HG02623 (cell line): Measurements from ENCODE around the gene PDXDC1.
"Not testable (repeated sequence)": the region's sequence is repeated elsewhere in the genome, so short reads cannot be mapped to it uniquely, and the experiment has no call there.

Experiments
- ATAC-seq: cut with Tn5 transposase; IDR thresholded peaks from one replicate; pipeline ENCODE4 v1.9.1; 2021; ENCODE audit warnings: moderate library complexity; ENCODE audit not compliant: unreplicated experiment

Gene PDXDC1

DNA sequence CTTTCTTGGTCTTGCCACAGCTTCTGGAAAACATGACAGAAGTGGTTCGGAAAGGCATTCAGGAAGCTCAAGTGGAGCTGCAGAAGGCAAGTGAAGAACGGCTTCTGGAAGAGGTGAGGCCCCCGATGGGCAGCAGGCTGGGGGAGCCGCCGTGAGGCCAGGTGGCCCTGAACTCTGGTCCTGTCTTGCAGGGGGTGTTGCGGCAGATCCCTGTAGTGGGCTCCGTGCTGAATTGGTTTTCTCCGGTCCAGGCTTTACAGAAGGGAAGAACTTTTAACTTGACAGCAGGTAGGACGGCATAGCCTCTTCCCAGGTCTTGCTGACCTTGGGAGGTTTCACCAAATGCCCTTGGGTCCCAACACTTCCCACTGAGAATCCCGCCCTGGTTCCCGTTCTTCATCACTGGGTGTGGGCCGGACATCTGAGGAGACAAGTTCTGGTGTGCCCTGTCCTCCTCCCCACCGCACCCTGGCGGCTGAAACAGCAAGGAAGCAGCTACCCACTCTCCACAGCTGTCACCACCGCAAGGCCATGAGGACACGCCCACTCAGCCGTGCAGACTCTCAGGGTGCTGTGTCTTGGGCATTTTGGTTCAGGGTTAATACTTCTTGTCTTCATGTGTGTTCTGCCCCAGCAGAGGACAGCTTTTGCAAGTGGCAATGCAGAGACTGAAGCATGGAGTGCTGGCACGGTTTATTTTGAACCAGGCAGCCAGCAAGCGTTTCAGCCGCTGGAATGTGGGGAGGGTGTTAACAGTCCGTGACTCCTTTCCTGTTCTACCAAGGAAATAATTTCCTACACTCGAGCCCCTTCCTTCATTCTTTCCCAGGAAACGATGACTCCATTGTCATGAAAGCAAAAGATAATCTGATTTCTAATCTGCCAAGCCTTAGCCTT is 59.7 kb downstream of the PDXDC1 start:
- no peak for ATAC-seq

DNA sequence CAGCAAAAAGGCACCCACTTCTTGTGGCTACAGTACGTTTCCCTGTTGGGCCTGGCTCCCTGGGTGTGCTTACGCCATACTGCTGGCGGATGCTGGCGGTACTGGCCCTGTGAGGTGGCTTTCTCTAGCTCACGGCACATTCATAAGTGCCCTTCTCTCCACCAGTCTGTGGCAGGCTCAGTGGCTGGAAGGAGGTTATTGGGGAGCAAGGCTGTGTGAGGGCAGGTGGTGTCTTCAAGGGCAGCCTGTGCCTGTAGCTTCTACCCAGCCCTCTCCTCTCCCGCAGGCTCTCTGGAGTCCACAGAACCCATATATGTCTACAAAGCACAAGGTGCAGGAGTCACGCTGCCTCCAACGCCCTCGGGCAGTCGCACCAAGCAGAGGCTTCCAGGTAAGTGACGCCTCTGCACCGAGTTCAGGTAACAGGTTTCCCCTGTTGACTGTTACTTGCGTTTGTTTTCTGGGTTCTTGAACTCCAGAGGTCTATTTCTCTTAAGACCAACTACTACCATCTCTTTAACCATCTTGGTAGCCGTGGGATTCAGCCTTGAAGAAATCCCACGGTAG is 60.4 kb downstream of the PDXDC1 start:
- no peak for ATAC-seq

DNA sequence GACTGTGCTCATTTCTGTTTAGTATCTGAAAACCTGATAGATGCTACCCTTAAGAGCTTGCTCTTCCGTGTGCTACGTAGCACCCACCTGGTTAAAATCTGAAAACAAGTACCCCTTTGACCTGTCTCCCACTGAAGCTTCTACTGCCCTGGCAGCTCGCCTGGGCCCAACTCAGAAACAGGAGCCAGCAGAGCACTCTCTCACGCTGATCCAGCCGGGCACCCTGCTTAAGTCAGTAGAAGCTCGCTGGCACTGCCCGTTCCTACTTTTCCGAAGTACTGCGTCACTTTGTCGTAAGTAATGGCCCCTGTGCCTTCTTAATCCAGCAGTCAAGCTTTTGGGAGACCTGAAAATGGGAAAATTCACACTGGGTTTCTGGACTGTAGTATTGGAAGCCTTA is 62.2 kb downstream of the PDXDC1 start:
- no peak for ATAC-seq

DNA sequence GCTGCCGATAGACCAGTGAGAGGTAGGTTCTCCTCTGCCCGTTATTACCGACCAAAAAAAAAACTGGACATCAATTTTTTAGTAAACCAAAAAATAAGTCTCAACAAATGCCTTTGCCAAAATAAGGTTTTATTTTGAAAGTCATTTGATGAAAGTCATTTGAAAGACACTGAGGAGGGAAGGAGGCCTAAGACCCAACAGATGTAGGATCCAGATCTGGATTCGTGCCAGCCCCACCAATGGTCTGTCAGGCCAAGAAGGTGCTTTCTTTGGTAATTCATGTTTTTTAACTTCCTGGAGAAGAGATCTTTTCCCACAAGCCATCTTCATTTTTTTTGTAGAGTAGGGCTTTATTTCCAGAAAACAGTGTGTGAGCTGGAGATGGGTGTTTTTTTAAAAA is 62.9 kb downstream of the PDXDC1 start:
- no peak for ATAC-seq

DNA sequence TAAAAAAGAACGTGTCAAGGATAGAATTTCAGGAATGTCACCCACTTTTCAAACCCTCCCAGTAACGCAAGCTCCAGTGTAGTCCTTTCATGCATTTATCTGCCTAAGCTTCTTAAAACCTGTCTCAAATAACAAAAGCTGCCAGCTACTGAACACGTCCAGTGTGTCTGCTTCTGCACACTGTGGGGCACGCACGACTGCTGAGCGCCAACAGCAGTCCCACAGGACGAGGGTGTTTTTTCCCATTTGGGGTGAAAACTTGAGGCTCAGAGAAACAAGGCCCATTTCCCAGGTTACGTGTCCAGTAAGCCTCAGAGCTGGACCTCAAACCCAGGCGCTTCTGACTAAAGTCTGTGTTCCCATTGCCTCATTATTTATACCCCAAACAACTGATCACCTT is 63.9 kb downstream of the PDXDC1 start:
- no peak for ATAC-seq

DNA sequence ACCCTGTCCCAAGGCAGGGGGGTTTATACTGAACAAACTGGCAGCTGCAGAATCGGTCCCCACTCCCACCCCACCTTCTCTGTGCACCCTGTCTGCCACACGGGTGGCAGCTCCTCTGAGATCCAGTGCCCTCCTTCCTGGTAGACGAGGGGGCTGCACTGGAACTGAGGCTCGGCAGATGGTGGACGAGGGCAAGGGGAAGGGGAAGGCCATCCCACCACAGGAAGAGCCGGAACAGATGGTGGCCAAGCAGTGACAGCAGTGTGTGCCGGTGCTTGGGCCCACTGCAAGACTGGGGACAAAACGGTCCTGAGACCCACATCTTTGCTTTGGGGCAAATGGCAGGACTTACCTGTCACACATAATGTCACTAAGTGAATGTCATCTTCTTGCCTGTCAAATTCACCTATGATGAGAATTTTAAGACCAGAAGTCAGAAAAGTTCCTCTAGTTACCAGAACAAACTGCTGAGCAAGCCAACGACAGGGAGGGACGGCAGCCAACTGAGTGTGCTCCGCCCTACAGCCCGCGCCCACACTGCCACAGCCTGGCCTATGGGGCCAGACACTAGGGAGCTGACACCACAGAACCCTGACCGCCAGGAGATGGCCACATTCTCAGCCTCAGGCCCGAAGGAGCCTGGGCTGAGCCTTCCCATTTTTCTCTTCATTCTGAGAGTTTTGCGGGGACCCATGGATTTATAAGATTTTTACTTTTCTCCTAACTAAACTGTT is 66.6 kb downstream of the PDXDC1 start:
- ATAC-seq, result no peak

DNA sequence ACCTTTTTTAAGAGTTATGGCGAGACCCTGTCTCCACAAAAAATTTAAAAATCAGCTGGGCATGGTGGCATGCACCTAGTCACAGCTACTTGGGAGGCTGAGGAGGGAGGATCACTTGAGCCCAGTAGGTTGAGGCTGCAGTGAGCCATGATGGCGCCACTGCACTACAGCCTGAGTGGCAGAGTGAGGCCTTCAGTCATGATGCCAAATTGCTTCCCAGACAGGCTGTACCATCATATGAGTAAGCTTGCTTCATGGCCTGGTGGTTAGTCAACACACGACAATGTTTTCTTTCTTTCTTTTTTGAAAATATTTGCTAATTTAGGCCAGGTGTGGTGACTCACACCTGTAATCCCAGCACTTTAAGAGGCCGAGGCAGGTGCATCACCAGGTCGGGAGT is 68.5 kb downstream of the PDXDC1 start:
- ATAC-seq, result no peak

DNA sequence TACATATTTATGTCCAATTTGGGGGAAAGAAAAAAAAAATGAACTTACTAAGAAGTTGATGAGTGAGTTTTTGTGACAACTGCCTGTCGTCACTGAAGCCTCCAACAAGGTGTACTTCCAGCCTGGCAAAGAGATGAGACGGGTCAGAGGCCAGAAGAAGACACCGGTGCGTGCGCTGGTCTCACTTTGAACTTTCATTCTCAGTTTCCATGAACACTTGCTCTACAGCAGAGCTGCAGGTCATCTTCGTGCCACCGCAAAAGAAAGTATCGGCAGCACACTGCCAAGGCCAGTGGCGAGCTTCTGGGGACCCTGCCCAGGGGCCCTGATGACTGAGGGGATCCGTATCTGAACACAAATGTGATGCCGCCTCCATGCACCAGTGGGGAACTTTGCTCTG is 69.5 kb downstream of the PDXDC1 start:
- ATAC-seq, result no peak

DNA sequence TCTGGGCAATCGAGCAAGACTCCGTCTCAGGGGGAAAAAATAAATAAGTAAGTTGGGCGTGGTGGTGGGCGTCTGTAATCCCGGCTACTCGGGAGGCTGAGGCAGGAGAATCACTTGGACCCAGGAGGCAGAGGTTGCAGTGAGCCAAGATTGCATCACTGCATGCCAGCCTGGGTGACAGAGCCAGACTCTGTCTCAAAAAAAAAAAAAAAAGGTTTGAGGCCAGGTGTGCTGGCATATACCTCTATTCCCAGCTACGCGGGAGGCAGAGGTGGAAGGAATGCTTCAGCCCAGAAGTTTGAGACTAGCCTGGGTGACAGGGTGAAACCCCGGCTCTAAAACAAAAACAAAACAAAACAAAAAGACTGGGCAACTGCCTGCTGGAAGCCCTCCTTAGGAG is 70.4 kb downstream of the PDXDC1 start:
- not testable (repeated sequence) for ATAC-seq

DNA sequence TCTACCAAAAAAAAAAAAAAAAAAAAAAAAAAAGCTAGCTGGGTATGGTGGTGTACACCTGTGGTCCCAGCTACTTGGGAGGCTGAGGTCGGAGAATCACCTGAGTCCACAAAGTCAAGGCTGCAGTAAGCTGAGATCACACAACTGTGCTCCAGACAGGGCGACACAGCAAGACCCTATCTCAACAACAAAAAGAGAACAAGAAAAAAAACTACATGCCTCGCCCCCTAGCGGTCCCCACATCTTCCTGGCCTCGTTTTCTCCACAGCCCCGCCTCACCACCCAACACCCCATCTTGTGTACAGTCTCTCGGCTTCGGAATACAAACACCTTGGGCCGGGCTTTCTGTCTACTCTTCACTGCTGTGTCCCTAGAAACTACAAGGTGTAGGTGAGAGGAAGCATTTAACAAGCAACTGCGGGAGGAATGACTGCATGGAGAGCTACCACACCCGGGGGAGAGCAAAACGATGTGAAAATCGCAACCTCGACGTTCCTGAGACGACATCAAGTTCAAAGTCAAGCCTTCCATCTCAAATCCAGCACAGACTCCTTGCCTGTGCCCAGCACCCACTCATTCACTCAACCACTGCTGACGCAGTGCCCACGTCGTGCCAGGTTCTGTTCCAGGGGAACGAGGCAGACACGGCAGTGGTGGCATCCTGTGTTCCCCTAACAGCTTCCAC is 72.0 kb downstream of the PDXDC1 start:
- no peak for ATAC-seq

DNA sequence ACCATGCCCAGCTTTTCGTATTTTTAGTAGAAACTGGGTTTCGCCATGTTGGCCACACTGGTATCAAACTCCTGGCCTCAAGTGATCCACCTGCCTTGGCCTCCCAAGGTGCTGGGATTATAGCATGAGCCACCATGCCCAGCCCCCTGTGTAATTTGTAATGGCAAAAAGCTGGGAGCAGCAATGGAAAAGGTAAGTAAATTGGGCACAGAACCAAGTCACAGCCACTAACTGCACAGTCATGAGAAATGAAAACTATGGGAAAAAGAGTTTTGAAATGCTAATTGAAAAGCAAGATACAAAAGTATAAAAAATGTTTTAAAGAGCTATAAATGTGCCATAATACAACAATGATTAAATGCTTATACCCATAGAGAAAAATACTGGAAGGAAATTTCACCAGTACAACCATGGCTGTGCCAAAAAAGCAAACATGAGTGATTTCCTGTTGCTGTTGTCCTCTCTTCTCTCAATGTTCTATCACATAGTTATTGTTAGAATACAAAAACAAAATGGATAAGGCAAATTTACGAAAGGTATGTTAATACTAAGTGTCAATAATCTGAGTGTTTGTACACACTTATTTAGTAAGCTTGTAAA is 74.9 kb downstream of the PDXDC1 start:
- ATAC-seq, result no peak

DNA sequence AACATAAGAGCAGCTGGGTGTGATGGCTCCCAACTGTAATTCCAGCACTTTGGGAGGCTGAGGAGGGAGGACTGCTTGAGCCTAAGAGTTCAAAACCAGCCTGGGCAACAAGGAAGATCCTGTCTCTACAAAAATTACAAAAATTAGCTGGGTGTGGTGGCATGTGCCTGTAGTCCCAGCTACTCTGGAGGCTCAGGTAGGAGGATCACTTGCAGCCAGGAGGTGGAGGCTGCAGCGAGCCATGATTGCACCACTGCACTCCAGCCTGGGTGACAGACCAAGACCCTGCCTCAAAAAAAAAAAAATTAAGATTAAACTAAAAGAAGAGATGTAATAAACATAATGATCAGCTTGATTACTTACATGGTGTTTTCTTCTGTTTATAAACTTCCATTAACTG is 75.6 kb downstream of the PDXDC1 start:
- not testable (repeated sequence) for ATAC-seq

DNA sequence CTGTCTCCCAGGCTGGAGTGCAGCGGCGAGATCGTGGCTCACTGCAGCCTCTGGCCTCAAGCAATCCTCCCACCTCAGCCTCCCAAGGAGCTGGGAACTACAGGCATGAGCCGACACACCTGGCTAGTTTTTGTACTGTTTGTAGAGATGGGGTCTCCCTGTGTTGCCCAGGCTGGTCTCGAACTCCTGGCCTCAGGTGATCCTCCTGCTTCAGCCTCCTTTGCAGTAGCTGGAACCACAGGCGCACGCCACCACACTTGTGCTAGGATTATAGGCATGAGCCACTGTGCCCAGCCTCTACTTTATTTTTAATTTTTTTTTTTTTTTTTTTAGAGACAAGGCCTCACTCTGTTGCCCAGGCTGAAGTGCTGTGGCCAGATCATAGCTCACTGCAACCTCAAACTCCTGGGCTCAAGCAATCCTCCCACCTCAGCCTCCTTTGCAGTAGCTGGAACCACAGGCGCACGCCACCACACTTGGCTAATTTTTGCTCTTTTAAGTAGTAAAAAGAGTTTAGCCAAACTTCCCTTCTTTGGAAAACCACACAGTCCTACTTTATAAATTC is 76.6 kb downstream of the PDXDC1 start:
- no peak for ATAC-seq

DNA sequence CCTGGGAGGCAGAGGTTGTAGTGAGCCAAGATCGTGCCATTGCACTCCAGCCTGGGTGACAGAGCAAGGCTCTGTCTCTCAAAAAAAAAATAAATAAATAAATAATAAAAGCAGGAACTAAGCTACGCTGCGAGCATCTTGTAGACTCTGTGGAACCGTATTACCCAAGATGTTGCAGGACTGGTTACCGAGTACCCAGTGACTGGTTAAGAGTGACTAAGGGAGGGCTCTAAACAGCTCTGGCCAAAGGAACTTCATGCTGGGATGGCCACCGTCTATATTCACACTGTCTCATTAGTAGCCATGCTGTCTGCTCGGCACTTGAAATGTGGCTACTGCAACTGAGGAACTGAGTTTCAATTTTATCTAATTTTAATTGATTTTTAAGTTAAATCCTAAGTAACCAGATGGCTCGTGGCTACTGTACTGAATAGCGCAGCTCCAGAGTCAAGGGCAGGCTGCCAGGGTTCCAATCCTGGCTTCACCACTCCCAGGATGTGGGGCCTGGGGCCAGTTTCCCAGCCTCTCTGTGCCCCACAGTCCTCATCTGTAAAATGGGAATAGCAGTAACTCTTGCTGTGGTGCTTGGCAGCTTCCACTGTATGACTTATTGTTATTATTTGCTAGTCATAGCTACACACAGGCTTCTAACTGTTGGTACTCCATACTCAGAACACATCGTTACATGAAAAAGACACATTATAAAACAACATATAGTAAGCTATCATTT is 78.1 kb downstream of the PDXDC1 start:
- no peak for ATAC-seq

DNA sequence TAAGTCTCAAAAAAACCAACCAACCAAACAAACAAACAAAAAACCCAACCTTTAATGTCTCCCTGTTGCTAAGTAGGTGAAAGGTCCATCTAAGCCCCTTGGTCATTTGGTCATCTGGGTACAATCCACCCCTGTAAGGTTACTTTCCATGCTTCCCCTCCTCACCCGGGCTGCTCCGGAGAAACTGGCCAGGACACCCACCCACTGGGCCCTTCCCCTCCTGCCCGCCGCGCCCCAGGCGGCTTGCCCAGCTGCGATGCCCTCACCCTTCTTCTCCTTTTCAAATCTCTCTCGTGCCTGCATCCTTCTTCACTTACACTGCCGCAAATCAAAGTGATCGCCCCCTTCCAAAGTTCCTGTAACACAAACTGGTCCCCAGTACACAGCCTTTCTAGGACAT is 79.1 kb downstream of the PDXDC1 start:
- ATAC-seq, result no peak

DNA sequence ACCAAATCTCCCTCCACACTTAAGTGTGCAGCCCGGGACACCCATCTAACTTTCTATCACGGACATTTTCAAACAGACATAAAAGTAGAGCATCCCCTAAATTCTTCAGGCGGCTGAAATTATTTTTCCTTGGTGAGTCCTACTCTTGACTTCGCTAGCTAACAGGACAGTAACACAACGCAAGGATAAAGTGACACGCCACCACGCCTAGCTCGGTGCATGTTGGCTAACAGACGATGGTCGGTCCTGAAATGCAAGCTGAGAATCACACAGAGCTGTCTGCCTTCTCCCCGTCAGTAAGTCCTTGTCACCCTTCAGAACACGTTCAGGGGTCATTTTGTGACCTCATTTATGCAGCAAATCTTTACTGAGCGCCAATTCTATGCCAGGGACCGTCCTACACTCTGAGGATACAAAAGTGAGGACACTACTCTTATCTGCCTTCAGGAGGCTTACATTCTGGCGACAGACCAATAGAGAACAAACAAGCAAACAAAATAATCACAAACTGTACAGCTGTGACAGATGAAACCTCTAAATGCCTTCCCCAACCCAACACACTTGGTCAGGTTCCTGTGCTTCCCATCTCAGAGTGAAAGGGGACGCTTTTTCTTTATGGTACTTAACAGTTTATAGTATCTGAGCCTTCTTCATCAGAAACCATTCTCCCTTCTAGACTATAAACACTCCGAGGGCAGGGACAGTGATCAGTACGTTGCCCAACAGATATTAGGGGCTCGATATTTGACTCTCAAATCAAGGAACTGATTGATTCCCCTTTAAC is 79.7 kb downstream of the PDXDC1 start:
- no peak for ATAC-seq

DNA sequence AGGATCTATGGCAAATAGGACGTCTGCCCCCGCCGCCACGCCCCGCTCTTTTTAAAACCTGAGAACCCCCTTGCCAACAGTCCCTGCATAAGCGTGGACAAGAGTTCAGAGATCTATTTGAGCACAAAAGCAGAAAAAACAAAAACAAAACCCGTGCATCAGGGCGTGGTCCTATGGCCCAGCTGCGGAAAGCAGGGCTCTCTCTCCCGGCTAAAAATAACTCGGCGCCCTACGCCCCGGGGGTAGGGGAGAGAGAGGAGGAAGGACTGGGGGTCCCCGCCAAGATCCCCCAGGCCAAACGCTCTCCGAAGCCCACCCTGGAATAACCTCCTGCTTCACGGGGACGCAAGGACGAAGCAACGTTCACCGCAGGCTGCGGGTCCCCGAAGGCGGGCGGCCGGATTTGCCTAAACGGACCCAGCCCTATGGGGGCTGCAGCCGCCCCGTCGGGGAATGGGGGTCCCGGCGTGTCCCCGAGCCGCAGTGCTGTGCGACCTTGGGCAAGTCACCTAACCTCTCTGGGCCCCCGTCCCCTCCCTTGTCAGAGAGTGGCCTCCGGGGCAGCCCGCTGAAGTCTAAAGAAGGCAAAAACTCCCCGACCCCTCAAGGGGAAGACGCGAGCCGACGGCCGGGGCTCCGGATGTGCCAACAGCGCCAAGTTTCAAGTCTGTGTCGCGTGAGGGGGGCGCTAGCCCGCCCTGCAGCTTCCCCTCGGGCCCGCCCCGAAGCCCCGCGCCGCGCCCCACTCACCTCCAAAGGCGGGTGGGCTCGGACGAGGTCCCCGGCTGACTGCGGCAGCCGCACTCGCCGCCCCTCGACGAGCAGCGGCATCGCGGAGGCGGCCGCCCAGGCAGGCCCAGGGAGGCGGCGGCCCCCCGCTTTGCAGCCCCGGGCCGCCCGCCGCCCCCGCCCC is 80.6 kb downstream of the PDXDC1 start:
- peak; percentile 54 for ATAC-seq
